H4 (cell line): ENCODE results near the gene FBXO8. TPM values are rescaled to one million over a fixed set of nuclear protein-coding genes. Genes with fewer than 3 reads are reported as not detected.
A peak's percentile ranks its signal among the peaks of the same experiment; 100 is the strongest.

ENCODE experiments used
- DNase-seq: peaks from one replicate; pipeline ENCODE4 v3.0.0-alpha.2; 2015; ENCODE audit warnings: low spot score
- total RNA-seq: library from RNA; depleted of rRNA; stranded (reverse); fragments of >200 nt; shearing (Covaris generic); gene quantifications from 2 replicates; pipeline ENCODE4 v1.2.3, GENCODE V29; 2014

FBXO8 gene
- total RNA-seq, 1 experiment from 2014 or later: 32.3 TPM

DNA sequence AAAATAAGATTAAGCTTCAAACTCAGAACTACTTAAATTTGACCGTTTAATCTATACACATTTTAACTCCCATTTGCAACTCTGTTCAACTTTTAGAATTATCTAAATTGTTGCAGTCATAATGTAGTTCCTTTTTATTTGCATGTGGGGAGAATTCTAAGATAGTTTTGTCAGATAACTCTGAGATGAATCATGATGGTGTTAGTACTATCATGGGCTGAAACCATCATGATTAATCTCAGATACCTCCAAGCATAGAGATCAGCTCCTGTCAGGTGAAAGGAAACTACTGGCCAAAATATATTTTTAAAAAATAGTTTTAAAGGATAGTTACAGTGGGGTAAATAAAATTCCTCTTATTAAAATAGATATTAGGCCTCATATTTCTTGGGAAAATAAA is 39.0 kb downstream of the FBXO8 start:
- DNase-seq: no peak

DNA sequence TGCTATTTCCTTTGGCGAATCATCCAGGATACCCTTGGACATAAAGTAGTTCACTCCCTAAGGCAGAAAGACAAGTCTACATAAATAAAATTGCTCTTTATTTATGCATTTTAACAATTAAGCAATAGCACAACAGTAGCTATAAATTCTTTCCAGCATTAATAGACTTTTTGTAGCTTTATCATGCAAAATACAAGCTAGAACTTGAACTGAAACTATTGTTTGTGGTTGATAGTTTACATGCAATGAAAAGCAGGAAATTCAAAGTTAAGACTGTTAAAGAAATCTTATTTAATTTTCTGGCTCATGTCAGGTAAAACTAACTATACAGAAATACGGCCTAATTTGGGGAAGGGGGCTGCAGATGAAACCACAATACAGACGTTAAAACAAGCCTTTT is 42.3 kb downstream of the FBXO8 start:
- no peak for DNase-seq

DNA sequence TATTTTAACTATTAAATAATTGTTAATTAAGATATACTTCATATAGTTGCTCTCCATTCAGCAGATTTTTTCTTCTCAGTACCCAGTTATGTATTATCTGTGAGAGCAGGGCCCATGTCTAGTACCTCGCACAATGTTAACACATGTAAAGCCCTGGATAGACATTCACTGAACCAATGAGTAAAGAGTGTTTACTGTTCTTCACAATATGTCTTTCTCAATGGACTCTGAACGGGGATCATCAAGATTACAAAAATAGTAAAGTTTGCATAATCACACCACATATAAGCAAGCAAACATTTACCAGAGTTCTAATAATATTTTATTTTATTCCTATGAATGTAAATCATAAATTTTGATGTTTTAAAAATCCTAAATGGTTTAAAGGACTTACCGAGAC is 47.1 kb downstream of the FBXO8 start:
- DNase-seq: no peak

DNA sequence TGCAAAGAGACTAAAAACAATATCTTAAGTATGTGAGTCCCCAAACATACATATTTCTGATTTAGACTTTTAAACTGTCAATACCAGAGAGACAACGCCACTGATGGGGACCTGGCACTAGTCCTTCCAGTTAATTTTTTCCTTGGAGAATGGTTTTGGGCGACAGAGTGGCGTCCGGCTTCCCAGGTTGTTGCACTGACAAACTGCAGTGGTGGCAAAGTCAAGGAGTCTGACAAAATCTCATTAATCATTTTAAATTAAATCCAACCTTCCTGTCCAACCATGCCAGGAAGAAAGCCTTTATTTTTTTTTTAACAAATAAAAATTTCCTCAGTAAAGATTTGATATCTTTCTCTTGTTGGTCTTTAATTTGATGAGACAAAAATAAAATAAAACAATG is 52.8 kb downstream of the FBXO8 start:
- no peak for DNase-seq

DNA sequence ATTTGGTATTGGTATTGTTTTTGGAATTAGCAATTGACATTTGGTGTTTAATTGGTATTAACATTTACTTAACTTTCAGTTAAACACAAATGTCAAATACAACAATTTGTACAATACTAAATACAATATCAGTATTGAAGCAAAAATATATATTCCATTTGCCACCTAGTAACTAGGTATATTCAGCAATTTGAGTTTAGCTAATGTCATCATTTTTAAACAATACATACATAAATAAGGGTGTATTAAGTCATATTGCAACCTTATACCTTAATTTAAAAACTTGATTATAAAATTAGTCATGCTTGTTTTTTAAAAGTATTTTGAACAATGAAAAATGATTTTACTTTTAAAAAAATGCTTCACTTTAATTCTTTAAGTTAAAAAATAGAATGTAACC is 53.3 kb downstream of the FBXO8 start:
- no peak for DNase-seq

DNA sequence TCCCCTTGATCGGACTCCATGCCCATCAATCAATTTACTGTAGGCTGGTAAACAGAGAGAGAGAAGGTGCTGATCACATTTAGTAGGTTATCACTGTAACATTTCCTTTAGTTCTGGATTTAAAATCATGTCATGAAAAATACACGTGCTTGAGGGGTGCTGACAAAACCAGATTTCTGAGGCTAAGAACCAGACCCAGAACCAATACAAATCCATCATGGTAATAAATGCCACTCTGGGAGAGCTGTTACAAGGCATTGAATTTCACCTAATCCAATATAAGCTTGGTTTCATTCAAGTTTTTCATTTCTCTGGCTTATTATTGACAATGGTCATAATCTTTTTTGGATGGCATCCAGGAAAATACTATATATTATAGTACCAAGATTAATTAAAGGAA is 54.5 kb downstream of the FBXO8 start:
- DNase-seq: no peak

DNA sequence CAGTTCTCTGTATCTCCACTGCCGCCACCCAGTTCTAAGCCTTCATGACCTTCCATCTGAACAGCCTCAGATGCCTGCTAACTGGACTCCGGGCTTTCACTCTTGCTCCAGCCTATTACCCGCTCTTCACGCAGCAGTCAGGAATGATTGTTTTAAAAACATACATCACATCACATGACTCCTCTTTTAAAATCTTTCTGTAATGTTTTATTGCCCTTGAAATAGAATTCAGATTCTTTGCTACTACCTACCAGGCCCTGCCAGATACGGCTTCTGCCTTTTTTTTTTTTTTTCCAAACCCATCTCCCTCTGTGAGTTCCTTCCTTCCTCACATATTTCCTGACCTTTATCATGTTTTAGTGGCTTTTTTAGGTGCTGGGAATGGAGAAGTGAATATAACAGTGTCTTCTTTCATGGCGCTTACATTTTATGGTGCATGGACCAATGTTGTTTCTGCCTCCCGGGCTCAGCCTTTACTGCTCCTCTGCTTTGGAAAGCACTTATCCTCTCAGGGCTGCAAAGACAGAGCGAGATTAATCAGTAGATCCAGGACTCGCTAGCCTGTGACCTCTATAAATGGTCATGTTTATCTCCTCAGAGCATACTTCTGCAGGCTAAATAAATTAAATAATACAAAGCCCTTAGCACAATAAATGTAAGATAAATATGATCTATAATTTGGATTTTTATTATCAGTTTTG is 58.0 kb downstream of the FBXO8 start:
- no peak for DNase-seq

DNA sequence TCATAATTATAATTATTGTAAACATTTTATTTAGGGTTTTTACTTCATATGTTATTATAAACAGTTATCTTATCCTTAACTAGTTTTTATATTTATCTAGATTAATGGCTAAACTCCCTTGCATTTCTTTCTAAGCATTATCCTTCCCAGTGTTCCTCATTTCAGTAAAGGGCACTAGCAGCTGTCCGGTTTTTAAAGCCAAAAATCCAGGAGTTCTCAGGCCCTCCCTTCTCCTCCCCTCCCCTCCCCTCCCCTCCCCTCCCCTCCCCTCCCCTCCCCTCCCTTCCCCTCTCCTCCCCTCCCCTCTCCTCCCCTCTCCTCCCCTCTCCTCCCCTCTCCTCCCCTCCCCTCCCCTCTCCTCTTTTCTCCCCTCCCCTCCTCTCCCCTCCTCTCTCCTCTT is 58.9 kb downstream of the FBXO8 start:
- no peak for DNase-seq

DNA sequence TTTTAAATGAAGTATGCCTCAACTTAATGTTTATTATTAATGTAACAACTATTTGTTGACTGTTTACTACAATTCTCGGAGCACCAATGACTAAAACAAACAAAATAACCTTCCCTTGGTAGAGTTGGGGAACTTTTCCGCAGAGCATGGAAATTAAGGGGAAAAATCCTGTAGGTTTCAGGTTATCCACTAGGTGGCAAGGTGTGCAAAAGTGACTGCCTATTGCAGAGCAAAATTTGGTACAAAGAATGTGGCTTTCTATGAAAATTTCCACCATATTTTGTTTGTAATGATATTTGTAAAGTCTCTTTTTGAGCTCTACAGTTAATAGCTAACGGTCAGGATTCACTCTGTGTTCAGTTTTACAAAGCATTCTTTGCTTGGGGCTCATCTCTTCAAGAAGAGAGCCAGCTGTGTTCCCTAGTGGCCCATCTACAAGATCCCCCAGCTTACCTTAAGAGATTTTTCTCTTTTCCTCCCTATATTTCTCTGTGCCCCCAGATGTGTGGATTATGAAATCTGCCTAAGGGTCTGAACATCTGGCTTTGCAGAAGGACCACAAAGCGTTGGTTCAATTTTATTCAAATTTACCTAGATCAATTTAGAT is 61.1 kb downstream of the FBXO8 start:
- peak; percentile 21 for DNase-seq

DNA sequence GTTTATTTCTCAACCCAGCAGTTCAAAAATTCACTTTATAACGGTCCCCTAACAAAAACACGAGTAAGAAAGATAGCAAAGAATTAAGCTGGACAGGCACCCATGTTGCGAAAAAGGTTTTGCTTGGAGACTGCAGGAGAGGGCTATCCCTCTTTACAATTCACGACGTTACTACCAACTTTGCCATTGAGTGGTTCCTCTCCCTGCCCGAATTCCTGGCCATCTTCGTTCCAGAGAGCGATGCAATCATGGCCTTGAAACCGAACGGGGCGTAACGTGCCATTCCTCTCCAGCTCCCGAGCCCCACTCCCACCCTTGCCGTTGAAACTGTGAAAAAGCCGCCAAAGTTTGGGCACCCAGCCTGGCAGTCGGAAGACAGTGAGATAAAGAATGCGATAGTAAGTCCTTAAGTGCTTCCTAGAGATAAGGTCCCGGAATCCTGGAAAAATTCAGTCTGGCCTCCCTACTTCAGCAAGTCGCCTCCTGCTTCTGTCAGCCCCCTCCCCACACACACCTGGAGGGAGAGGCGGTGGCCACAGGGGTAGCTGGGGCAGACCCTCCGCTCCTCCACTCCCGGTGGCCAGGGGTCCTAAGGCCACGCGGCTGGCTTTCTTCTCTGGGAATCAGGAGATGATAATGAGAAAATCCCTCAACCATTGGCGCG is 65.2 kb downstream of the FBXO8 start:
- no peak for DNase-seq

DNA sequence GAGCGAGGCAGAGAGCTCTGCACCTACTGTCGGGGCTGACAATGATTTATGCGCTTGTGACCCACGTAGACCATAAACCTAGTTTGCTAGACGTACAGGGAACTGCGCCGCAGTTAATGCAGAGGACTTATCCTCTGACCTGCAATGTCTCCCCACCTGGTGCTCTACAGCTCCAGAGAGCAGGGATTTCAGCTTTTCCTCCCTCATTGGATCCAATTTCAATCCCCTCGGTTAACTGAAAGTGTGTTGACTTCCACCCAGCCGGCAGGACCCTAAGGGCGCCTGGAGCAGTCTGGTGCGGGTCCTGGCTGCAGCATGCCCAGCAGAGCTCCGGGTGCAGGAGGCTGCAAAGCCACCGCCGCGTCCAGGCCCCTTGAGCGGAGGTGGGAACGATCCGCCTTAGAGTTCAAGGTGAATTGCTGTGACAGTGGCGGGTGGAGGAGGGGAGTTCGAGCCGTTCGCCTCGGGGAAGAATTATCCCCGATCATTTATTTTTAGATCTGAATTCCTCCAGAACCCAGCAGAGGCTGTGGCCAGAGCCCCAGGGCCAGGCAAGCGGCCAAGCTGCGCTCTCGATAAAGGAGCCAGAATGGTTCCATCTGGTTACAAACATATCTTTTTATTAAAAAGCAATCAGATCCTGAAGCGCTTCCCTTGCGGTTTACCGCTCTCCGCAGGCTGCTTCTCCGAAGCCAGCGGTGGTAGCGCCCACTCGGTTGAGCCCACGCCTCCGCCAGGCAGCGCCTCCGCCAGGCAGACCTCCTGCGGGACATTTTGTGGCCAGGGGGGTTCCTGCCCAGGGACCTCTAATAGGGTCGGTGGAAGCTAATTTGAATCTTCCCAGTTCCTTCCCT is 66.0 kb downstream of the FBXO8 start:
- DNase-seq: no peak

DNA sequence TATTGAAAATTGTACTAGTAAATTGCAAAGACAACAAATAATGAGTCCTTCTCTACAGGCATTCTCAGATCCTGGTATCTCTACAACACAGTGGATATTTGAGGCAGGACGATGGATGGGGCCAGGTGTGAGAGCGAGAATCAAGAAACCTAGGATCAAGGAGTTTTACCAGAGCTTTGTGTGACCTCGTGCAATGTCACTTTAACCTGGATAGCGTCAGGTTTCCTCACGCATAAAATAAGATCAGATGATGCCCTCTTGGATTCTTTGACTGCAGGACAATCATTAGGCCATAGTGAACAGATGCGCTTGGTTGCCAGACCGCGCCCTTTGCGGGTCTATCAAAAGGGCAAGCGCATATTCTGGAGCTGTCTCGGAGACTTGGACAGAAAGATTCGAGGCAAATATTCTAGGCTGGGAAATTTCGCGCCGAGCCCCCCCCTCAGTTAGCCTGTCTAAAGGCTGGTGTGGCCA is 66.6 kb downstream of the FBXO8 start:
- DNase-seq: no peak

DNA sequence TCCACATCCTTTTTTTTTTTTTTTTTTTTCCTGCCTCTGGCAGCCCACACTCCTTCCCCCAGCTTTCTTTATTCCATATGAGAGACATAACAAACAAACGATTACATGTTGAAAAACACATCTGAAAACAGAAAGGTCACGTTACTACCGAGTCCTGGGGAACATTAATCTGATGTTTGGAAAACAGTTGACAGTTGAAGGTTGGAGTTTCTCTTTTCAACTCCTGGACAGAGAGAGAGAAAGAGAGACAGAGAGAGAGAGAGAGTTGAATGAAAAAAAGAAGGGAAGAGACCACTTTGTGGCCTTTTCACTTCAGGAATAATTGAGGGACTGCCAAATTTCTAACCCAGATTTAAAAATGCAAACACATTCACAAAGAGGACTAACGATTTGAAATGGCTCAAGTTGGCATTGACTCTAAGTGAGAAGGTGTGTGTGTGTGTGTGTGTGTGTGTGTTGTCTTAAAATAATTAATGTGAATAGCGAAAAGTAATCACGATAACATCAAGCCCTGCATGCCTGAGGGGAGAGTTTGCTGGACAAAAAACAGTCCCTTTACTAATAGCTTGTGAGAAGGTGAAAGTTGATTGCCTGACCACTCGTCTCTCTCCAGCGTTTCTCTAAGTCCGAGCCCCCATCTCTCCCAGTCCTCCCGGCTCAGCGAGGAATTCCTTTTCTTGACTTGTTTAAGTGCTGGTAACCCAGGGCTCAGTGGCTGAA is 67.3 kb downstream of the FBXO8 start:
- DNase-seq: no peak

DNA sequence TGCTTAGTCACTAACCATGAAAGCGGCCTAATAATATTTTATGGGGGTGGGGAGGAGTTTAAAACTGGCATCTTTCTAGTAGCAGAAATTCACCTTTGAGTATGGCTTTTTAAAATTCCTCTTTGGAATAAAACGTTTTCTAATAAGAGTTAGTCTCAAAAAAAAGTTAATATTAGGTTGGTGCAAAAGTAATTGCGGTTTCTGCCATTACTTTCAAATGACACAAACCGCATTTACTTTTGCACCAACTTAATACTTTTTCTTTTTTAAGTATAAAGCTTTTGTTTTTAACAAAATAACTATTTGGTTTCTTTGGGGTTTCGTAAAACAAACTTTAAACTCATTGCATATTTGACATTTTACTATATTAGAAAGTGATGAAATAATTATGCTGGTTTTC is 68.4 kb downstream of the FBXO8 start:
- no peak for DNase-seq

DNA sequence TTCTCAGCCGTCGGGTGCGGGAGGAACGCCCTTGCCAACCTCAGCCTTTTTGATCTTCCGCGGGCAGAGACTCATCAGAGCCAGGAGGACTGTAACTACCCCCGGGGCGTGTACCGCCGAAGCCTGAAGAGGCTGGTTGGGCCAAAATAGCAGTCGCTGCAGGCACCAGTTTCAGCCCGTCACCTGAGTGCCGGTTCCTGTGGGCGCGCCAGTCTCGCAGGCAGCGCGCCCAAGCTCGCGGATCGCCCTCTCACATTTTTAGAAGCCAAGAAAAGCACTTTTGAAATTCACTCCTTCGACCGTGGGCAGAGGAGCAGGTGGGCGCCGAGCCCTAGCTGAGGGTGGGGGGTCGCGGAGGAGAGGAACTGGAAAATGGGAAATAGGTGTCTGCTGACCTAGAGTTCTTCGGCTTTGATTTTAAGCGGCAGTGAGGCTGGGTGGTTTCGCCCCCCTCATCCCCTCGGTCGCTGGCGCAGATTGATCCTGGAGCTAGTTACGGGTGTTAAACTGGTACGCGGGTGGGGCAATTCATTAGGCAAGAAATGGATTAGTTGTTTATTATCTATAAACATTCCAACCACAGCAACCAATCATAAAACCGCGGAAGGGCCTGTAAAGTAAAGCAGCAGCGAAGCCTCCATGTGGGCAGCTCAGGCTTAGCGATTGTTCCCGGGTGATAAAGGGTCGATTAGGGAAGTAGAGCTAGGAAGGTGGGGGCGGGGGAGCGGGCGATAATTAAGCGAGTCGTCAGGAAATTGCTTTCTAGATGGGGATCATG is 69.2 kb downstream of the FBXO8 start:
- no peak for DNase-seq

DNA sequence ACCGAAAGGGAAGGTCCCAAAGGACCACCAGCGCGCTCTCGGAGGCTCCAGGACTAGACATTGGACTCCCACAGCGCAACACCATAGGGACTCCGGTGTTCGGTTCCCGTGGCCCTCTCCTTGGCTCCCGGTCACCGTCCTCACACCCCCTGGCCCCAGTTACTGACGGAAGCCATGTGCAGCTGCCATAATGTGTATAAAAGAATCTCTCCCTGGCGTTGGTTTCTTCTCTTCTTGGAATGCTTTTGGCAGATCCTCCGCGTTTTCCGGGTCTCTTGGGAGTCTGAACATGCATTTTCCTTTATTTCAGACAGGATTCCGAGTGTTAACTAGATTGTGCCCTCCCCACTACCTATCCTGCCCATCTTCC is 69.8 kb downstream of the FBXO8 start:
- no peak for DNase-seq

DNA sequence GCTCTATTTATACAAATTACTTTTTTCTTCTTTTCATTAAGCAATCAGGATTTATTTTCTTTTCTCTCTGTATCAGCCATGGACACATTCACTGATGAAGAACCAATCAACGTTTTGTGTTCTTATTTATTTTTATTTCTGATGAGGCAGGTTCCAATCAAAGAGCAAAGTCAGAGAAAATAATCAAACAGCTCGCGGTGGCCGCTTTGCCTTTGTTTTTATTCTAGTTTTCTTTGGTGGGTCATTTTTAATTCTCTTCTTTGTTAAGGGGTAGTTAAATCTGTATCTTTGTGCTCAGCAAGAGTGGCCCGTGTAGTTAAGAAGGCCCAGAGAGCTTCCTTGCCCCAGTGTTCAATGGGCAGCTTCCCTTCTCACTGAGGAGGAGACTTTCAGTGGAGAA is 71.4 kb downstream of the FBXO8 start:
- no peak for DNase-seq

DNA sequence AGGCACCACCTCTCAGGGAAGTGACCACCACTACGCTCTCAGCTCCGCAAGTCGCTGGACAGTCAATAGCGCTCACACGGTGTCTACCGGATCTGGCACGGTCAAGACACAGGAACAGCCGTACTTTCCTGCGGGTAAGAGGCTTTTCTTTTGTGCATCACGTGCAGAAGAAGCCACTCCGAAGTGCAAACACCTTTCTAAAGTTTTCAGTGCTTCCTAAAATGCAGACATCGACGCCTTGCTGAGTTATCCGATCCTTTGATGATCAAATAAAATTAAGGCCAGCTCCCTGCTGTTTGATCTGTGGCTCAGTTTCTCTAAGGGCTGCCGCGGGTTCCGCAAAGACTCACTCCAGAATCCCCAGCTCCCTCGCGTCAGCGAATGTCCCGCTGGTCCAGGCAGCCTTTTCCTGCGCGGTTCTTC is 71.8 kb downstream of the FBXO8 start:
- DNase-seq: no peak

DNA sequence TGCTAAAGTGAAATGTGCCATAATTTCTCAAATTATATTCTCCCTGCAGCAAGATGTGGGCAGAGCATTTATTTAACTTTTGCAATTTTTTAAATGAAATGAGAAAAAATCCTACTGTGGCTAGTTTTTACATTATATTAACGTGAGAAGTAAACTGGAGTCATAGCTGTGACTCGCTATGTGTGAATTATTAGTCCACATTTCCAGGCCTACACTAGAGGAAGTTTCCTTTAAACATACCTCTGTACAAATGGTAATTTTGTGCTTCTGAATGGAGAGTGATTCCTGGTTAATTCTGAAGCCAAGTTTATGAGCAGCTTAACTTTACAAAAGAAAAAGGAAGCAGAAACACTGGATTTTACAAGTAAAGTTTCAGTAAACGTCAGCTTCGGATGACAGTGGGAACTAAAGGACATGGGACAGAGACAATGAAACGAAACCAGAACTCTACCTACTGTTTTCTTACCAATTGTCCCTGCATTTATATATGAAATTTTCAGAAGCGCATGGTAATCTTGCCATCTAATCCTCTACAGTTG is 72.4 kb downstream of the FBXO8 start:
- no peak for DNase-seq

DNA sequence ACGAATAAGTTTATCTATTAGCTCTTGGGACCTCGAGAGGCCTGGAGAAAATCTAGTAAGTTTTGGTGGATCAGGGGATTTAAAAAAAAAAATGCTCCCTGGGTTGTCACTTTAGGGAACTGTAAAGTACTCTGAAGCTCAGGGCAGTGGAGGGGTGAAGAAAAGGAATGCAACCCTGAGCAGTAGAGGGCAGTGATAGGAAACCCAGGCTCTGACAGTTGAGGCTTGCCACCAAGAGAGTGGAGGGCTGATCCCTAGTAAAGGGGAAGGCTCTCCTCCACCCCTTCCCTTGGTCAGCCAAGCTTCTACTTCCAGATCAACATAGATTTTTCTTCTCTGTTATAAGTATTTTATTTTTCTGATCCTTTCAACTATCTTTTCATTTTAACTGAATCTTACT is 73.1 kb downstream of the FBXO8 start:
- no peak for DNase-seq

DNA sequence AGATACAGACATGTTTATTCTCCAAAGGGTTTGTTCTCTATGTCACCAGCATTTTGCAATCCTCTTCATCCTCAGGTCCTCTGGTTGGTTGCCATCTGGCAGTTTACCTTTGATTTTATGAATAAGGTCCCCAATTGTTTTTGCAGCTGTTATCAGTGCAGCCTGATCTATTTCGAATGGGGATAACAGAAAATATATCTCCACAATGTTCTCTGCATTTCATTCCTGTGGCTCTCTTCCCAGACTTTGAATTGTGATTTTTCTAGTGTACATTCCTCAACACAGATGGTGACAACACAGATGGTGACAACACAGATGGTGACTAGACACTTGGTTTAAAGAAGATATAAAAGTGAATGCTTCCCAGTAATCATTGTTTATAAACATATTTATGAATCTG is 74.1 kb downstream of the FBXO8 start:
- DNase-seq: no peak
